Fibroblast of skin of scalp (primary cell): ENCODE results near the gene INPP5K. TPM values are rescaled to one million over a fixed set of nuclear protein-coding genes. Genes with fewer than 3 reads are reported as not detected.
"Not testable (repeated sequence)": the region's sequence is repeated elsewhere in the genome, so short reads cannot be mapped to it uniquely, and the experiment has no call there.

Source experiments
- DNase-seq: peaks from one replicate; pipeline ENCODE4 v3.0.0-alpha.2; 2013
- polyA plus RNA-seq, 2 experiments: library from polyadenylated mRNA; unstranded; fragments of 120-200 nt; gene quantifications; one replicate each; pipeline ENCODE4 v1.2.1, GENCODE V29; 2013; ENCODE audit not compliant: insufficient read length in 2 of 2

Gene INPP5K
- polyA plus RNA-seq (2013, experiment 1 of 2; ENCODE audit: insufficient read length): 23.4 TPM
- polyA plus RNA-seq (2013, experiment 2 of 2; ENCODE audit: insufficient read length): 23.2 TPM

- DNase-seq: peak; percentile 98
Observed at GRCh38 chr17:1516388-1517161, at the start of gene INPP5K. Gene INPP5K (minus strand): TSS chr17:1516612. CDS start chr17:1516499, 113 bp downstream.

GRCh38 chr17:1565877-1566276 is 49.5 kb upstream of the INPP5K start:
- DNase-seq: no peak

- no peak for DNase-seq
Observed at GRCh38 chr17:1563786-1564613, 47.6 kb upstream of the INPP5K start.

GRCh38 chr17:1563471-1563785 is 47.0 kb upstream of the INPP5K start:
- DNase-seq: not testable (repeated sequence)

GRCh38 chr17:1562176-1562643 is 45.8 kb upstream of the INPP5K start:
- no peak for DNase-seq

- peak; percentile 20 for DNase-seq
Observed at GRCh38 chr17:1561420-1562175, 45.2 kb upstream of the INPP5K start.

- no peak for DNase-seq
Observed at GRCh38 chr17:1560858-1561355, 44.5 kb upstream of the INPP5K start.

GRCh38 chr17:1560101-1560857 is 43.9 kb upstream of the INPP5K start:
- no peak for DNase-seq

GRCh38 chr17:1559047-1560043 is 42.9 kb upstream of the INPP5K start:
- DNase-seq: no peak

GRCh38 chr17:1558401-1558800 is 42.0 kb upstream of the INPP5K start:
- DNase-seq: no peak

GRCh38 chr17:1557355-1558095 is 41.1 kb upstream of the INPP5K start:
- DNase-seq: no peak

- DNase-seq: no peak
Observed at GRCh38 chr17:1555651-1556471, 39.4 kb upstream of the INPP5K start.

GRCh38 chr17:1554751-1555540 is 38.5 kb upstream of the INPP5K start:
- DNase-seq: no peak

GRCh38 chr17:1553354-1554266 is 37.2 kb upstream of the INPP5K start:
- DNase-seq: no peak

GRCh38 chr17:1552932-1553331 is 36.5 kb upstream of the INPP5K start:
- DNase-seq: no peak

GRCh38 chr17:1551741-1552140 is 35.3 kb upstream of the INPP5K start:
- no peak for DNase-seq

- DNase-seq: no peak
Observed at GRCh38 chr17:1548032-1548431, 31.6 kb upstream of the INPP5K start.
